ENCODE results near the gene CD53.
"Not testable (repeated sequence)": the region's sequence is repeated elsewhere in the genome, so short reads cannot be mapped to it uniquely, and the experiment has no call there.

CD53 gene

GRCh38 chr1:110916669-110917306 is 43.8 kb downstream of the CD53 start:
- no peak for DNase-seq

GRCh38 chr1:110918016-110918415 is 45.1 kb downstream of the CD53 start:
- DNase-seq, result no peak

DNA sequence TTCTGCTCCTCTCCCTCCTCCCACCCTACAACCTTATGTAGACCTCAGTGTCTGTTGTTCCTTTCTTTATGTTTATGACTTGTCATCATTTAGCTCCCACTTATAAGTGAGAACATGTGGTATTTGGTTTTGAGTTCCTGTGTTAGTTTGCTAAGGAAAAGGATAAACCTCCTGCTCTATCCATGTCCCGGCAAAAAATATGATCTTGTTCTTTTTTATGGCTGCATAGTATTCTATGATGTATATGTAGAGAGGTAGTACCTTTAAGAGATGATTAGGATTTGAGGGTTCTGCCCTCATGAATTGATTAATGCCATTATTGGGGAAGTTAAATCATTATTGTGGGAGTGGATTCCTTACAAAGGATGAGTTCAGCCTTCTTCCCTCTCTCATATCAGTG is 49.0 kb downstream of the CD53 start:
- DNase-seq, result no peak

- DNase-seq, result no peak
Measured at GRCh38 chr1:110927484-110928075, 54.6 kb downstream of the CD53 start.

DNA sequence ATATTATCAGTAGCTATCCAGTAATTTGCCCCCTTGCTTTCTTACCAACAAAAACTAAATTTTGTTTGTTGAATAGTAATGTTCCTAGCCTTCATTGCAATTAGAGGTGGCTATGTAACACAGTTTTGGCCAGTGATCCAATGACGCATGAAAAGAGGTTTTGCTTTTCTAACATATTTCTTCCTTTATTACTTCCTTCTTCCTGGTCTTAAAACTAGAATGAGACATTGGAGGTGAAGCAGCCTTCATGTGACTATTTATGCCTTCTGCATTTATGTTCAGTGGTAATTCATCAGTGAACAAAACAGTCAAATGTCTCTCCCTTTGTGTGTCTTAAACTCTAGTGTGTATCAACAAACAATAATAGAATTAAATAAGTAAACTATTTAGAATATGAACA is 55.2 kb downstream of the CD53 start:
- DNase-seq, result no peak

GRCh38 chr1:110928904-110929303 is 56.0 kb downstream of the CD53 start:
- no peak for DNase-seq

GRCh38 chr1:110931097-110931496 is 58.1 kb downstream of the CD53 start:
- DNase-seq, result not testable (repeated sequence)

GRCh38 chr1:110936567-110936966 is 63.6 kb downstream of the CD53 start:
- no peak for DNase-seq

DNA sequence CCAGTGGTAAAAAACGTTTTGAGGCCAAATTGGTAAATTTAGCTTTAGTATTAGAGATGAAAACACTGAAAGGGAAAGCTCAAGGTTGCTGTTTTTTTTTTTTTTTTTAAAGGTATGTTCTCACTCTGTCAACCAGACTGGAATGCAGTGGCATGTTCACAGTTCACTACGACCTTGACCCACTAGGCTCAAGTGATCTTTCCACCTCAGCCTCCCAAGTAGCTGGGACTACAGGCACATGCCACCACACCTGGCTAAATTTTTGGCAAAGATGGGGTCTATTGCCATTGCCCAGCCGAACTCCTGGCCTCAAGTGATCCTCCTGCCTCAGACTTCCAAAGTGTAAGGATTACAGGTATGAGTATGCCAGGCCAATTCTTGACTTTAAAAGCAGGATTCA is 71.9 kb downstream of the CD53 start:
- no peak for DNase-seq

DNA sequence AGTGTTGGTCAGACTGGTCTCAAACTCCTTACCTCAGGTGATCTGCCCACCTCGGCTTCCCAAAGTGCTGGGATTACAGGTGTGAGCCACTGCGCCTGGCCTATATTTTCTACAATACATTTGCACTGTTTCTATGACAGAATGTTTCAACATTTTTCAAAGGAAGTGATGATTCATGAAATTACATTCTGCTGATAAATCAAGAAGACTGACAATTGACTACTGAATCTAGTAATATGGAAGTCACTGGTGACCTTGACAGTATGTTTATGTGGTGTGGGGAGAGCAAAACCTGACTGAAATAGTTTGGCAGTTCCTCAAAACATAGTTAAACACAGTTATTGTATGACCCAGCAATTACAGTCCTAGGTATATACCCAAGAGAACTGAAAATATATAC is 72.7 kb downstream of the CD53 start:
- no peak for DNase-seq

- DNase-seq, result peak; percentile 22
Measured at GRCh38 chr1:110948038-110948810, 75.3 kb downstream of the CD53 start.

Measured in fibroblast of skin of abdomen (primary cell).